PFSK-1 (cell line): Measurements from ENCODE around the gene PSME2. TPM values are rescaled to one million over a fixed set of nuclear protein-coding genes. Genes with fewer than 3 reads are reported as not detected.

Experiments
- FOXP2 ChIP-seq: optimal IDR thresholded peaks from 2 replicates; pipeline ENCODE3; 2011; ENCODE audit warnings: borderline replicate concordance, control low read depth, inconsistent platforms; ENCODE audit not compliant: insufficient read depth; ENCODE audit errors: extremely low read length, extremely low read depth
- POLR2AphosphoS5 ChIP-seq: IDR thresholded peaks from 2 replicates; pipeline ENCODE4 v1.6.1; 2012; ENCODE audit warnings: low read depth, mild to moderate bottlenecking, control low read depth, low read length, moderate library complexity
- SIN3A ChIP-seq: IDR thresholded peaks from 2 replicates; pipeline ENCODE4 v1.6.1; 2012; ENCODE audit warnings: mild to moderate bottlenecking, low read length, moderate library complexity, borderline replicate concordance; ENCODE audit not compliant: insufficient read depth
- TAF1 ChIP-seq: IDR thresholded peaks from 2 replicates; pipeline ENCODE4 v1.6.1; 2012; ENCODE audit warnings: low read length, control low read depth, borderline replicate concordance; ENCODE audit not compliant: insufficient read depth
- polyA plus RNA-seq: library from polyadenylated mRNA; unstranded; fragments of >200 nt; gene quantifications from one replicate; pipeline ENCODE4 v1.2.1, GENCODE V29; 2012; ENCODE audit warnings: low read depth, missing spikeins; ENCODE audit not compliant: insufficient read length
- TF ChIP-seq, protein P1 (sequence below), 2 experiments: IDR thresholded peaks; 2 replicates each; pipeline versions ENCODE4 v1.6.1 to v1.8.0; 2011 to 2012; ENCODE audit warnings: low read depth in 2 of 2, low read length in 2 of 2, control low read depth in 1 of 2, inconsistent platforms in 1 of 2, mild to moderate bottlenecking in 1 of 2, moderate library complexity in 1 of 2; ENCODE audit not compliant: insufficient read depth in 1 of 2

PSME2 gene
- 38.8 TPM for polyA plus RNA-seq

DNA sequence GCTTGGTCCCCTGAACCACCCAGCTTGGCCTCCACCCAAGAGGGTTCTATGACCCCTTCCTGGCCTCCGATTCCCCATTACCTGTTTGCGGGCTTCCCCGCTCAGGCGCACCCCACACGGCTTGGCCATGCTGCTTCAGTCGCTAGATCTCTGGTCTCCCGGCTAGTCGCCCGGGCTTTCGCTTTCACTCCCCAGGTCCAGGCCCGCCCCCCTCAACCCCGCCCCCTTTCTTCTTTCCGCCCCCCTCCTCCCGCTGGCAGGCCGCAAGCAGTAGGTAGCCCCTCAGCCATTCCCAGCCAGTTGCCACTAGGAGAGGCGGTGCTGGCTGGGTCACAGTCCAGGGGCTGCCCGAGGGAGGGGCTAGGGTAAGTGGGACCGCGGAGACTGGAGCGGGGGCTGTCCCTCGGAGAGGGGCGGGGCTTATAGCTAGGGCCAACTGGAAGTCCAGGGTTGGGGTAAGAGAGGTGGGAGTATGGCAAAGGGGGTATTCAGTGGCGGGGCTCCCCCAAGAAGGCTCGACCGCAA is at the start of gene PSME2:
Gene PSME2 (minus strand): TSS at position 158 of the 525 bp plus-strand sequence. CDS start 29 bp downstream, at position 129.
- TF ChIP-seq FOXP2 (no peak), POLR2AphosphoS5 (no peak; the same call in 1 of the 2 replicates), SIN3A (no peak), TAF1 (no peak)
- TF ChIP-seq, protein P1, sequence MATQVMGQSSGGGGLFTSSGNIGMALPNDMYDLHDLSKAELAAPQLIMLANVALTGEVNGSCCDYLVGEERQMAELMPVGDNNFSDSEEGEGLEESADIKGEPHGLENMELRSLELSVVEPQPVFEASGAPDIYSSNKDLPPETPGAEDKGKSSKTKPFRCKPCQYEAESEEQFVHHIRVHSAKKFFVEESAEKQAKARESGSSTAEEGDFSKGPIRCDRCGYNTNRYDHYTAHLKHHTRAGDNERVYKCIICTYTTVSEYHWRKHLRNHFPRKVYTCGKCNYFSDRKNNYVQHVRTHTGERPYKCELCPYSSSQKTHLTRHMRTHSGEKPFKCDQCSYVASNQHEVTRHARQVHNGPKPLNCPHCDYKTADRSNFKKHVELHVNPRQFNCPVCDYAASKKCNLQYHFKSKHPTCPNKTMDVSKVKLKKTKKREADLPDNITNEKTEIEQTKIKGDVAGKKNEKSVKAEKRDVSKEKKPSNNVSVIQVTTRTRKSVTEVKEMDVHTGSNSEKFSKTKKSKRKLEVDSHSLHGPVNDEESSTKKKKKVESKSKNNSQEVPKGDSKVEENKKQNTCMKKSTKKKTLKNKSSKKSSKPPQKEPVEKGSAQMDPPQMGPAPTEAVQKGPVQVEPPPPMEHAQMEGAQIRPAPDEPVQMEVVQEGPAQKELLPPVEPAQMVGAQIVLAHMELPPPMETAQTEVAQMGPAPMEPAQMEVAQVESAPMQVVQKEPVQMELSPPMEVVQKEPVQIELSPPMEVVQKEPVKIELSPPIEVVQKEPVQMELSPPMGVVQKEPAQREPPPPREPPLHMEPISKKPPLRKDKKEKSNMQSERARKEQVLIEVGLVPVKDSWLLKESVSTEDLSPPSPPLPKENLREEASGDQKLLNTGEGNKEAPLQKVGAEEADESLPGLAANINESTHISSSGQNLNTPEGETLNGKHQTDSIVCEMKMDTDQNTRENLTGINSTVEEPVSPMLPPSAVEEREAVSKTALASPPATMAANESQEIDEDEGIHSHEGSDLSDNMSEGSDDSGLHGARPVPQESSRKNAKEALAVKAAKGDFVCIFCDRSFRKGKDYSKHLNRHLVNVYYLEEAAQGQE (IDR thresholded peaks at IDR 0.05; ENCODE audit: insufficient read depth in 1 of 2, low read depth in 2 of 2, low read length in 2 of 2) = no peak

GRCh38 chr14:24195186-24196070 is 49.0 kb upstream of the PSME2 start, which contains the start of gene TM9SF1:
TSS of gene TM9SF1 (minus strand) at chr14:24195441. CDS start at chr14:24195019, 422 bp downstream.
- TF ChIP-seq TAF1 (0 out of 2 replicates have a peak, but pooled peaks have one; percentile 32), SIN3A (0 out of 2 replicates have a peak, but pooled peaks have one; percentile 31), POLR2AphosphoS5 (peak; percentile 38), FOXP2 (no peak)
- TF ChIP-seq, protein P1 (IDR thresholded peaks at IDR 0.05; ENCODE audit: insufficient read depth in 1 of 2, low read depth in 2 of 2, low read length in 2 of 2) = no peak

GRCh38 chr14:24194873-24195185 is 48.4 kb upstream of the PSME2 start:
- no peak for TF ChIP-seq FOXP2
- no peak for TF ChIP-seq POLR2AphosphoS5
- TF ChIP-seq, protein P1 (IDR thresholded peaks at IDR 0.05; ENCODE audit: insufficient read depth in 1 of 2, low read depth in 2 of 2, low read length in 2 of 2) = no peak
- no peak for TF ChIP-seq TAF1
- no peak for TF ChIP-seq SIN3A

- no peak for TF ChIP-seq POLR2AphosphoS5
- TF ChIP-seq TAF1 = no peak
- TF ChIP-seq FOXP2 = no peak
- TF ChIP-seq, protein P1 (IDR thresholded peaks at IDR 0.05; ENCODE audit: insufficient read depth in 1 of 2, low read depth in 2 of 2, low read length in 2 of 2) = no peak
- no peak for TF ChIP-seq SIN3A
These were observed 47.9 kb upstream of the PSME2 start for GRCh38 chr14:24194186-24194872.
